Measurements from ENCODE around the gene PNPO. TPM values are rescaled to one million over a fixed set of nuclear protein-coding genes. Genes with fewer than 3 reads are reported as not detected.

PNPO gene
- total and polyA plus RNA-seq, 2 of the 8 experiments (the other 6 are each of a cell fraction or from before 2014, with no cell fraction given), result 7.0 to 8.1 TPM

GRCh38 chr17:47949197-47949759, 7.9 kb downstream of the PNPO start:
- Histone ChIP-seq H3K56ac (replicated peaks; ENCODE audit: insufficient read length, low read depth, low read length) (no peak overlapping the region), H3K27ac (ENCODE audit: low read depth, low read length) (no peak overlapping the region), H4K5ac (ENCODE audit: insufficient read length, low read depth, low read length) (no peak overlapping the region), H3K14ac (ENCODE audit: insufficient read length) (no peak overlapping the region), H2BK12ac (ENCODE audit: low read depth, low read length) (peak overlapping the region; percentile 64; the same call in 1 of the 2 replicates), H4K20me1 (replicated peaks in 1 of 2; ENCODE audit: control insufficient read depth in 1 of 2, insufficient read depth in 2 of 2, low read length in 2 of 2) (no peaks in the 10 kb centered on the region), H3K18ac (ENCODE audit: extremely low read depth, low read length) (peak overlapping the region; percentile 82), H4K8ac (ENCODE audit: extremely low read depth, insufficient read depth, low read length) (0 out of 2 replicates have a peak overlapping the region, but pooled peaks have one; percentile 47), H3K79me1 (ENCODE audit: low read depth, low read length) (no peaks in the 10 kb centered on the region), H2BK20ac (ENCODE audit: low read length) (no peak overlapping the region), H3K23me2 (ENCODE audit: low read depth, low read length) (no peaks in the 10 kb centered on the region), H2AK5ac (ENCODE audit: low read depth, low read length) (no peak overlapping the region), H3K9me3 (ENCODE audit: insufficient read depth in 2 of 2, low read depth in 1 of 2, low read length in 1 of 2) (no peaks in the 10 kb centered on the region), H4K91ac (replicated peaks; ENCODE audit: insufficient read length, low read length) (no peak overlapping the region), H2BK15ac (ENCODE audit: low read length) (0 out of 2 replicates have a peak overlapping the region, but pooled peaks have one; percentile 93), H3K4me3 (ENCODE audit: extremely low read depth in 1 of 4, insufficient read depth in 2 of 4, low read depth in 3 of 4, low read length in 4 of 4) (peak overlapping the region in 3 of 4 experiments; percentile 11 to 47 (median 29); a peak in 5 of 8 replicates), H3K36me3 (ENCODE audit: control insufficient read depth in 2 of 4, insufficient read depth in 4 of 4, low read length in 3 of 4) (no peaks in the 10 kb centered on the region; a peak in 1 of 8 replicates), H3K79me2 (ENCODE audit: control insufficient read depth in 1 of 2, insufficient read depth in 2 of 2, low read length in 2 of 2) (no peaks in the 10 kb centered on the region), H3K4me1 (replicated peaks in 1 of 4; ENCODE audit: control insufficient read depth in 3 of 4, insufficient read depth in 4 of 4, low read length in 3 of 4) (peaks cover 0 to 8% (median 4%) of the 10 kb centered on the region in 4 experiments; a peak in 3 of 7 replicates), H3K4ac (replicated peaks; ENCODE audit: insufficient read length, low read depth, low read length) (peak overlapping the region; percentile 70), H2AFZ (ENCODE audit: low read length) (peak overlapping the region; percentile 97), H2BK5ac (ENCODE audit: low read depth, low read length) (peak overlapping the region; percentile 61; the same call in 1 of the 2 replicates), H2BK120ac (replicated peaks; ENCODE audit: low read depth, low read length) (no peak overlapping the region), H3K23ac (ENCODE audit: insufficient read length) (no peak overlapping the region), H3K27me3 (replicated peaks in 1 of 4; ENCODE audit: control insufficient read depth in 3 of 4, extremely low read depth in 1 of 4, insufficient read depth in 3 of 4, low read length in 3 of 4) (peaks cover 0 to 6% (median 0%) of the 10 kb centered on the region in 4 experiments; a peak in 1 of 7 replicates), H3K4me2 (ENCODE audit: insufficient read depth in 1 of 2, low read depth in 2 of 2, low read length in 2 of 2) (peak overlapping the region; percentile 36 to 66), H3K9ac (replicated peaks in 1 of 4; ENCODE audit: extremely low read depth in 1 of 4, low read depth in 3 of 4, low read length in 3 of 4) (no peak overlapping the region; a peak in 2 of 7 replicates)
- WGBS, 2 experiments (ENCODE audit: extremely low coverage in 1 of 2, insufficient coverage in 1 of 2, insufficient read length in 1 of 2, insufficient replicate concordance in 2 of 2, low coverage in 1 of 2, low lambda C conversion rate in 2 of 2, missing lambda C conversion rate in 1 of 2), result 9% methylated on average over 22 of the region's 22 CpGs; no CpG with 5 or more reads in 1 of the 2 experiments
- DNase-seq (ENCODE audit: low read depth in 1 of 2, low spot score in 2 of 2) (peak; percentile 82 to 99), FAIRE-seq (no peak)
- ChIA-PET POLR2A (ENCODE audit: partially characterized antibody) (interaction anchor here (0.9 to 1.4 kb wide), 4 partner anchors 18 to 106 kb away, joined by 3 to 6 read pairs (median 4); partner anchors contain the start of gene NFE2L1), CTCF (ENCODE audit: partially characterized antibody) (interaction anchor here (0.9 to 40.5 kb wide), 17 partner anchors 1 to 151 kb away, joined by 3 to 1010 read pairs (median 5); partner anchors contain the start of genes CDK5RAP3, PNPO, PRR15L and SCRN2)
- TF ChIP-seq TEAD4 (IDR thresholded peaks at IDR 0.05; ENCODE audit: low read depth, low read length) (0 out of 2 replicates have a peak, but pooled peaks have one; percentile 34), RAD21 (IDR thresholded peaks at IDR 0.05 in 1 of 2, conservative IDR thresholded peaks at IDR 0.05 in 1 of 2; ENCODE audit: low read depth in 2 of 2, low read length in 2 of 2) (peak; percentile 84 to 93), EP300 (IDR thresholded peaks at IDR 0.05; ENCODE audit: borderline replicate concordance in 1 of 2, low read depth in 2 of 2, low read length in 2 of 2) (0 out of 3 replicates have a peak, but pooled peaks of 1 of the 2 experiments have one; percentile 13), SP1 (IDR thresholded peaks at IDR 0.05; ENCODE audit: low read depth, low read length) (0 out of 2 replicates have a peak, but pooled peaks have one; percentile 25), SP2 (IDR thresholded peaks at IDR 0.05; ENCODE audit: low read length) (no peak), KDM4A (IDR thresholded peaks at IDR 0.05; ENCODE audit: low read depth, low read length, severe bottlenecking) (peak; percentile 23), CTCF (IDR thresholded peaks at IDR 0.05; ENCODE audit: control extremely low read depth in 1 of 3, insufficient read depth in 1 of 3, low read depth in 1 of 3, low read length in 3 of 3) (peak; percentile 90 to 98 (median 96)), GABPA (IDR thresholded peaks at IDR 0.05; ENCODE audit: borderline replicate concordance, insufficient read depth, low read length) (peak; percentile 67; the same call in 1 of the 2 replicates)

Measured in H1 (cell line).